Neural progenitor cell (in vitro differentiated cells): Measurements from ENCODE around the gene SLC6A7. TPM values are rescaled to one million over a fixed set of nuclear protein-coding genes. Genes with fewer than 3 reads are reported as not detected.

Experiments used
- DNase-seq: peaks from one replicate; pipeline ENCODE4 v3.0.0-alpha.2; 2016; ENCODE audit warnings: low spot score
- H2AFZ ChIP-seq: fragments of 200-600 bp; sonication (generic); replicated peaks from 2 replicates; pipeline ENCODE4 v1.6.1; 2016; ENCODE audit warnings: antibody characterized with exemption
- H3F3A ChIP-seq: fragments of 200-600 bp; sonication (generic); 2 replicates; pipeline ENCODE4 v1.6.1; 2016; ENCODE audit warnings: antibody characterized with exemption, low read depth
- H3K27ac ChIP-seq: fragments of 200-600 bp; sonication (generic); 2 replicates; pipeline ENCODE4 v1.5.1; 2016; ENCODE audit warnings: mild to moderate bottlenecking
- H3K27me3 ChIP-seq: fragments of 200-600 bp; sonication (generic); 2 replicates; pipeline ENCODE4 v1.6.1; 2016; ENCODE audit warnings: mild to moderate bottlenecking, moderate library complexity
- H3K36me3 ChIP-seq: fragments of 200-600 bp; sonication (generic); 2 replicates; pipeline ENCODE4 v1.5.1; 2016
- H3K4me1 ChIP-seq: fragments of 200-600 bp; sonication (generic); 2 replicates; pipeline ENCODE4 v1.6.1; 2016; ENCODE audit warnings: mixed run types
- H3K4me2 ChIP-seq: fragments of 200-600 bp; sonication (generic); 2 replicates; pipeline ENCODE4 v1.6.1; 2016
- H3K4me3 ChIP-seq: fragments of 200-600 bp; sonication (generic); 2 replicates; pipeline ENCODE4 v1.5.1; 2016
- H3K79me2 ChIP-seq: fragments of 200-600 bp; sonication (generic); 2 replicates; pipeline ENCODE4 v1.6.1; 2016; ENCODE audit warnings: low read depth
- H3K9ac ChIP-seq: fragments of 200-600 bp; sonication (generic); 2 replicates; pipeline ENCODE4 v1.6.1; 2016
- H3K9me3 ChIP-seq: fragments of 200-600 bp; sonication (generic); 2 replicates; pipeline ENCODE4 v1.5.1; 2016; ENCODE audit warnings: low read depth
- H4K20me1 ChIP-seq: fragments of 200-600 bp; sonication (generic); 2 replicates; pipeline ENCODE4 v1.6.1; 2016; ENCODE audit warnings: low read depth
- H3K27ac Mint-ChIP-seq: 3 replicates; pipeline ENCODE4 v1.8.0; 2021; ENCODE audit warnings: mixed read lengths
- H3K27me3 Mint-ChIP-seq: 2 replicates; pipeline ENCODE4 v1.8.0; 2022; ENCODE audit warnings: low read depth, mild to moderate bottlenecking, inconsistent platforms, moderate library complexity, mixed read lengths; ENCODE audit not compliant: insufficient read depth
- H3K36me3 Mint-ChIP-seq: 3 replicates; pipeline ENCODE4 v1.8.0; 2021; ENCODE audit warnings: mixed read lengths
- H3K4me1 Mint-ChIP-seq: 3 replicates; pipeline ENCODE4 v1.8.0; 2021; ENCODE audit warnings: mixed read lengths
- H3K4me3 Mint-ChIP-seq: 3 replicates; pipeline ENCODE4 v1.8.0; 2021; ENCODE audit warnings: mild to moderate bottlenecking, moderate library complexity, mixed read lengths
- H3K9me3 Mint-ChIP-seq: 3 replicates; pipeline ENCODE4 v1.8.0; 2020; ENCODE audit warnings: mixed read lengths
- EZH2 ChIP-seq: fragments of 200-600 bp; sonication (generic); IDR thresholded peaks from 2 replicates; pipeline ENCODE4 v1.6.1; 2017; ENCODE audit warnings: antibody characterized with exemption, mild to moderate bottlenecking, moderate library complexity
- EZH2phosphoT487 ChIP-seq: fragments of 200-600 bp; sonication (generic); IDR thresholded peaks from 2 replicates; pipeline ENCODE4 v1.6.1; 2017; ENCODE audit warnings: antibody characterized with exemption
- total RNA-seq: library from RNA; depleted of rRNA; stranded (reverse); fragments of >200 nt; gene quantifications from 2 replicates; pipeline ENCODE4 v1.2.3, GENCODE V29; 2015; ENCODE audit warnings: low replicate concordance
- TF ChIP-seq, protein P1 (sequence below): fragments of 200-600 bp; sonication (generic); IDR thresholded peaks from 2 replicates; pipeline ENCODE4 v1.5.1; 2017; ENCODE audit warnings: antibody characterized with exemption, mild to moderate bottlenecking

Gene SLC6A7
- total RNA-seq, 1 donor from 2014 or later, result not detected

DNA sequence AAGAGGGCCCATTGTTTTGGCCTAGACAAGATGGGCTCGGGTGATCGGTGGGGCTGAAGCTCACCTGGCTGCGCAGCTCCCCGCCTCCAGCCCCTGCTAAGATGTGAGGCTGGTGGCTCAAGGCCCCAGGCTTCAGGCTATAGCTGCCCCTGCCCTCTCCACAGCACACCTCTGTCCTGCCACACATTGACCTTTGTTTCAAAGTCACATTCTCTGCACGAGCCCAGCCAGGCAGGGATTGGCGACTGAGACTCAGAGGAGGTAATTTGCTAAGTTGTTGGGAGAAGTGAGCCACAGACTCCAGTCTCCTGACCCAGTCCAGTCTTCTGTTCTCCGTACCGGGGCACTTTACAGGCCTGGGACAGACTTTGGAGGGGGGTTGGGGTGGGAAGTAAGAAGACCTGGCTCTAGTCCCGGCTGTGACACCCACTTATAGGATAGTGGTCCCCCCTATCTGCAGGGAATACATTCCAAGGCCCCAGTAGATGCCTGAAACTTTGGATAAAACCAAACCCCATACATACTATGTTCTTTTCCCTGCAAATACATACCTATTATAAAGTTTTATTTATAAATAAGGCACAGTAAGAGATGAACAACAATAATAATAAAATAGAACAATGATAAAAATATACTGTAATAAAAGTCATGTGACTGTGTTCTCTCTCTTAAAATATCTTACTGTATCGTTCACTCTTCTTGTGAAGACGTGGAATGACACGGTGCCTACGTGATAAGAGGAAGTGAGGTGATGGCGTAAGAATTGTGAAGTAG is 47.5 kb upstream of the SLC6A7 start:
- Histone ChIP-seq H3K4me1 (peaks cover 58% of the 10 kb centered on the region), H3K4me3 (no peak overlapping the region), H3K27ac (no peak overlapping the region), H3K9ac (no peak overlapping the region), H3K36me3 (no peaks in the 10 kb centered on the region), H3K4me2 (no peak overlapping the region), H3F3A (peaks cover 7% of the 10 kb centered on the region), H3K9me3 (no peaks in the 10 kb centered on the region), H4K20me1 (no peaks in the 10 kb centered on the region), H2AFZ (no peak overlapping the region), H3K27me3 (no peaks in the 10 kb centered on the region), H3K79me2 (no peaks in the 10 kb centered on the region)
- Mint-ChIP-seq H3K4me1 (peaks cover 74% of the 10 kb centered on the region), H3K36me3 (peaks cover 2% of the 10 kb centered on the region), H3K4me3 (no peak overlapping the region), H3K27me3 (peaks cover 6% of the 10 kb centered on the region), H3K9me3 (no peaks in the 10 kb centered on the region), H3K27ac (peak overlapping the region; percentile 32)
- TF ChIP-seq EZH2, result no peak
- TF ChIP-seq, protein P1, sequence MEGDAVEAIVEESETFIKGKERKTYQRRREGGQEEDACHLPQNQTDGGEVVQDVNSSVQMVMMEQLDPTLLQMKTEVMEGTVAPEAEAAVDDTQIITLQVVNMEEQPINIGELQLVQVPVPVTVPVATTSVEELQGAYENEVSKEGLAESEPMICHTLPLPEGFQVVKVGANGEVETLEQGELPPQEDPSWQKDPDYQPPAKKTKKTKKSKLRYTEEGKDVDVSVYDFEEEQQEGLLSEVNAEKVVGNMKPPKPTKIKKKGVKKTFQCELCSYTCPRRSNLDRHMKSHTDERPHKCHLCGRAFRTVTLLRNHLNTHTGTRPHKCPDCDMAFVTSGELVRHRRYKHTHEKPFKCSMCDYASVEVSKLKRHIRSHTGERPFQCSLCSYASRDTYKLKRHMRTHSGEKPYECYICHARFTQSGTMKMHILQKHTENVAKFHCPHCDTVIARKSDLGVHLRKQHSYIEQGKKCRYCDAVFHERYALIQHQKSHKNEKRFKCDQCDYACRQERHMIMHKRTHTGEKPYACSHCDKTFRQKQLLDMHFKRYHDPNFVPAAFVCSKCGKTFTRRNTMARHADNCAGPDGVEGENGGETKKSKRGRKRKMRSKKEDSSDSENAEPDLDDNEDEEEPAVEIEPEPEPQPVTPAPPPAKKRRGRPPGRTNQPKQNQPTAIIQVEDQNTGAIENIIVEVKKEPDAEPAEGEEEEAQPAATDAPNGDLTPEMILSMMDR, result no peak
- TF ChIP-seq EZH2phosphoT487, result no peak
- no peak for DNase-seq

DNA sequence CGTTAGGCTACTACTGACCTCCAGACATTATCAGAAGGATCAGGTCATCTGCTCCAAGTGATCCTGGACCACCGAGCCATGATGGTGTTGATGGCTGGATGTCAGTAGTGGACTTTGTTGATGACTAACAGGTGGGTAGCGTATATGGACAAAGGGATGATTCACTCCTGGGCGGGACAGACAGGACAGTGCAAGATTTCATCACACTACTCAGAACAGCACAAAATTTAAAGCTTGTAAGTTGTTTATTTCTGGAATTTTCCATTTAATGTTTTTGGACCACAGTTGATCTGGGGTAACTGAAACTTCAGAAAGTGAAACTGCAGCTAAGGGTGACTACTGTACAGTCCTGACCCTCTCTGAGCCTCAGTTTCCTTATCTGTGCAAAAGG is 46.9 kb upstream of the SLC6A7 start:
- Histone ChIP-seq H3K27ac (no peak overlapping the region), H3K27me3 (no peaks in the 10 kb centered on the region), H4K20me1 (no peaks in the 10 kb centered on the region), H3K79me2 (no peaks in the 10 kb centered on the region), H2AFZ (no peak overlapping the region), H3K4me3 (no peak overlapping the region), H3K4me1 (peaks cover 52% of the 10 kb centered on the region), H3K9me3 (no peaks in the 10 kb centered on the region), H3K4me2 (no peak overlapping the region), H3F3A (peaks cover 7% of the 10 kb centered on the region), H3K36me3 (no peaks in the 10 kb centered on the region), H3K9ac (no peak overlapping the region)
- Mint-ChIP-seq H3K36me3 (peaks cover 2% of the 10 kb centered on the region), H3K27me3 (peaks cover 6% of the 10 kb centered on the region), H3K4me3 (no peak overlapping the region), H3K27ac (peak overlapping the region; percentile 40), H3K4me1 (peaks cover 74% of the 10 kb centered on the region), H3K9me3 (no peaks in the 10 kb centered on the region)
- no peak for TF ChIP-seq EZH2
- TF ChIP-seq, protein P1, result no peak
- no peak for TF ChIP-seq EZH2phosphoT487
- DNase-seq, result no peak

DNA sequence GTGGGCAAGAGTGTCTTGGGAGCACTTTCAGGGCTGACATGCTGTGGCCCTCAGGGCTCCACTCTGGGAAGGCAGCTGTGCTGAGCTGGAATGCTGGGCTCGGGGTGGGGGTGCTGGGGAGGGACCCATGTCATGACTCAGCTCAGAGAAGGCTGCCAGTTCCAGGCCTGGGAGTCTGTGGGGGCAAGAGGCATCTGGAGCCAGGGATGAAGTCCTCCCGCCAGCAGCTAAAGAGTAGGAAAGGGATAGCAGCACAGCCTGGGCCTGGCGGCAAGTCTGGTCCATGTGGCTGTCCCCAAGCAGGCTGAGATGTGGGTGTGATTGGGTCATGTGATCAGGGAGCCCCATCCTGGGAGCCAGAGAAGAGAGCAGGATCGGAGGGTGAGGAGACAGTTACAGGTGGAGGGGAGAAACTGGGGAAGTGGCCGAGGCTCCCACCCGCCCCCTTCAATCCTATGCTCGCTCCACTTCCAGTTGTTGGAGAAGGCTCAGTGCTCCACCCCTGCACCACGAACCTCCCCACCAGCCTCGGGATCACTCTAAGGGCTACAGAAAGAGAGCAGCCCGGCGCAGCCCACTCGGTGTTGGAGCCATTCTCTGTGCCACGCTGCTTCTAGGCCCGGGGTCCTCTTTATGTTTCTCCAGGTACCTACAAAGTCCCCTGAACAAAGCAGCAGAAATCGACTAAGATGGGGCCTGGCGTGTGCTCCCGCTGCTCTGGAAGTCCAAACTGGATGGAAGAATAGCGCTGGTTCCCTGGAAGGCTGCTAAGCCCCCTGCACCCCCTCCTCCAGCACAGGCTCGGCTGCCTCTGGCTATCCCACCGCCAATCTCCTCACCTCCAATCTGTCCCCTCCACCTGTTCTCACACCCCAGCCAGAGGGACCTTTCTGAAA is 46.3 kb upstream of the SLC6A7 start:
- TF ChIP-seq EZH2 (no peak), EZH2phosphoT487 (no peak)
- TF ChIP-seq, protein P1, result no peak
- H3K36me3 ChIP-seq, result no peaks in the 10 kb centered on the region
- H3K9ac ChIP-seq, result no peak overlapping the region
- peaks cover 45% of the 10 kb centered on the region for H3K4me1 ChIP-seq
- no peak overlapping the region for H3K27ac ChIP-seq
- H3F3A ChIP-seq, result peaks cover 7% of the 10 kb centered on the region
- no peak overlapping the region for H3K4me3 Mint-ChIP-seq
- no peak for DNase-seq
- H3K79me2 ChIP-seq, result no peaks in the 10 kb centered on the region
- peaks cover 2% of the 10 kb centered on the region for H3K36me3 Mint-ChIP-seq
- peaks cover 72% of the 10 kb centered on the region for H3K4me1 Mint-ChIP-seq
- no peaks in the 10 kb centered on the region for H3K9me3 Mint-ChIP-seq
- H3K27ac Mint-ChIP-seq, result peak overlapping the region; percentile 69
- H4K20me1 ChIP-seq, result no peaks in the 10 kb centered on the region
- H3K4me2 ChIP-seq, result no peak overlapping the region
- H3K9me3 ChIP-seq, result no peaks in the 10 kb centered on the region
- no peaks in the 10 kb centered on the region for H3K27me3 ChIP-seq
- no peak overlapping the region for H2AFZ ChIP-seq
- H3K4me3 ChIP-seq, result no peak overlapping the region
- peaks cover 3% of the 10 kb centered on the region for H3K27me3 Mint-ChIP-seq
